ENCODE data around the gene COL11A1. TPM values are rescaled to one million over a fixed set of nuclear protein-coding genes. Genes with fewer than 3 reads are reported as not detected.

The COL11A1 gene
- polyA plus RNA-seq, 6 donors from 2014 or later, result not detected

GRCh38 chr1:102872097-102872496 is 236.2 kb downstream of the COL11A1 start:
- ATAC-seq (ENCODE audit: low read depth in 2 of 2) (no peak), DNase-seq (no peak)
- Mint-ChIP-seq H3K4me1 (no peaks in the 10 kb centered on the region), H3K9me3 (peaks cover 3 to 25% (median 13%) of the 10 kb centered on the region in 7 donors), H3K27ac (peak overlapping the region in 1 of 6 donors; percentile 10), H3K4me3 (peak overlapping the region in 1 of 8 donors; percentile 54), H3K36me3 (no peaks in the 10 kb centered on the region), H3K27me3 (no peaks in the 10 kb centered on the region)

GRCh38 chr1:102863704-102864103 is 244.6 kb downstream of the COL11A1 start:
- no peak overlapping the region for H3K4me3 Mint-ChIP-seq
- H3K27me3 Mint-ChIP-seq, result no peaks in the 10 kb centered on the region
- ATAC-seq (ENCODE audit: low read depth in 2 of 2) (no peak), DNase-seq (no peak)
- no peaks in the 10 kb centered on the region for H3K4me1 Mint-ChIP-seq
- no peaks in the 10 kb centered on the region for H3K36me3 Mint-ChIP-seq
- no peak overlapping the region for H3K27ac Mint-ChIP-seq
- H3K9me3 Mint-ChIP-seq, result peaks cover 4 to 16% (median 7%) of the 10 kb centered on the region in 7 donors

DNA sequence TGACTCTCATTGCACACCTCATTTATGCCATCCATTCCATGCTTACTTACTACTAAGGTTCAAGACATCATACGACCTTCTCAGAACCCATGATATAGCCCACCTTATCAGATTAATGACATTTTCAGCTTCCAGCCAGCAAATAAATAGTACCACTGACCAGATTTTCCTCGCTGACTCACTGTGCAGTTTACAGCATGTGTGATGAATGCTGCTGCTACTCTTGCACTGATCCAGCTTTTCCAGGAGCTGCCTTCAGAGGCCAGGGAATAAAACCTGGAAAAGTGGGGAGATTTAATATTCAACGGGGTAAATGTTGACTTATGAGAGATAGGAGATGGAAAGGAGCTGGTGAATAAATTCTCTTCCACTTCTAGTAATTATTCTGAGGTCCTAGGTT is 247.1 kb downstream of the COL11A1 start:
- DNase-seq (no peak), ATAC-seq (ENCODE audit: low read depth in 2 of 2) (no peak)
- Mint-ChIP-seq H3K36me3 (no peaks in the 10 kb centered on the region), H3K27me3 (no peaks in the 10 kb centered on the region), H3K4me1 (no peaks in the 10 kb centered on the region), H3K9me3 (peaks cover 4 to 18% (median 5%) of the 10 kb centered on the region in 7 donors), H3K27ac (no peak overlapping the region), H3K4me3 (no peak overlapping the region)

GRCh38 chr1:102858695-102859094 is 249.6 kb downstream of the COL11A1 start:
- H3K36me3 Mint-ChIP-seq, result no peaks in the 10 kb centered on the region
- H3K27me3 Mint-ChIP-seq, result no peaks in the 10 kb centered on the region
- H3K4me1 Mint-ChIP-seq, result no peaks in the 10 kb centered on the region
- H3K27ac Mint-ChIP-seq, result no peak overlapping the region
- no peak overlapping the region for H3K4me3 Mint-ChIP-seq
- ATAC-seq (ENCODE audit: low read depth in 2 of 2) (no peak), DNase-seq (no peak)
- peaks cover 4 to 38% (median 8%) of the 10 kb centered on the region in 7 donors for H3K9me3 Mint-ChIP-seq

GRCh38 chr1:102857251-102857650 is 251.1 kb downstream of the COL11A1 start:
- DNase-seq, result no peak
- H3K4me3 Mint-ChIP-seq, result no peak overlapping the region
- no peaks in the 10 kb centered on the region for H3K4me1 Mint-ChIP-seq
- no peak overlapping the region for H3K27ac Mint-ChIP-seq
- ATAC-seq (ENCODE audit: low read depth in 2 of 2), result no peak
- no peaks in the 10 kb centered on the region for H3K27me3 Mint-ChIP-seq
- H3K9me3 Mint-ChIP-seq, result peaks cover 7 to 38% (median 8%) of the 10 kb centered on the region in 7 donors
- H3K36me3 Mint-ChIP-seq, result no peaks in the 10 kb centered on the region

DNA sequence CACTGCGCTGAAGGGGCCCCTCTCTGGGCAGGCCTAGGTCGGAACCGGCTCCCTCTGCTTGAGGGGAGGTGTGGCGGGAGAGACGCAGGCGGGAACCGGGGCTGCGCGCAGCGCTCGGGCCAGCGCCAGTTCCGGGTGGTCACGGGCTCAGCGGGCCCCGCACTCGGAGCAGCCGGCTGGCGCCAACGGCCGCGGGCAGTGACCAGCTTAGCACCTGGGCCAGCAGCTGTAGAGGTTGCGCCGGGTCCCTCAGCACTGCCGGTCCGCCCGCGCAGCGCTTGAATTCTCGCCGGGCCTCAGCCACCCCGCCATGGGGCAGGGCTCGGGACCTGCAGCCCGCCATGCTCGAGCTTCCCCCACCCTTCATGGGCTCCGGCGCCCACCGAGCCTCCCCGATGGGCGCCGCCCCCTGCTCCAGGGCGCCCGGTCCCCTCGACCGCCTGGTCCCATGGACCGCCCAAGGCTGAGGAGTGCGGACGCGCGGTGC is 254.6 kb downstream of the COL11A1 start:
- no peaks in the 10 kb centered on the region for H3K36me3 Mint-ChIP-seq
- H3K27ac Mint-ChIP-seq, result no peak overlapping the region
- ATAC-seq (ENCODE audit: low read depth in 2 of 2), result no peak

GRCh38 chr1:102853136-102853535 is 255.2 kb downstream of the COL11A1 start:
- no peak overlapping the region for H3K4me3 Mint-ChIP-seq
- no peak for ATAC-seq (ENCODE audit: low read depth in 2 of 2)
- H3K27ac Mint-ChIP-seq, result no peak overlapping the region
- no peaks in the 10 kb centered on the region for H3K27me3 Mint-ChIP-seq
- H3K4me1 Mint-ChIP-seq, result no peaks in the 10 kb centered on the region
- H3K9me3 Mint-ChIP-seq, result peaks cover 3 to 34% (median 8%) of the 10 kb centered on the region in 7 donors
- no peaks in the 10 kb centered on the region for H3K36me3 Mint-ChIP-seq
- no peak for DNase-seq

More for the DNA sequence above, 254.6 kb downstream of the COL11A1 start:
- peaks cover 3 to 37% (median 8%) of the 10 kb centered on the region in 7 donors for H3K9me3 Mint-ChIP-seq
- H3K4me1 Mint-ChIP-seq, result no peaks in the 10 kb centered on the region
- H3K27me3 Mint-ChIP-seq, result no peaks in the 10 kb centered on the region
- no peak overlapping the region for H3K4me3 Mint-ChIP-seq
- DNase-seq, result no peak

- Mint-ChIP-seq H3K27me3 (no peaks in the 10 kb centered on the region), H3K9me3 (peaks cover 3 to 29% (median 8%) of the 10 kb centered on the region in 7 donors), H3K4me3 (no peak overlapping the region), H3K36me3 (no peaks in the 10 kb centered on the region), H3K27ac (no peak overlapping the region), H3K4me1 (no peaks in the 10 kb centered on the region)
- no peak for DNase-seq
- ATAC-seq (ENCODE audit: low read depth in 2 of 2), result no peak
Observed at GRCh38 chr1:102852613-102853012, 255.7 kb downstream of the COL11A1 start.

DNA sequence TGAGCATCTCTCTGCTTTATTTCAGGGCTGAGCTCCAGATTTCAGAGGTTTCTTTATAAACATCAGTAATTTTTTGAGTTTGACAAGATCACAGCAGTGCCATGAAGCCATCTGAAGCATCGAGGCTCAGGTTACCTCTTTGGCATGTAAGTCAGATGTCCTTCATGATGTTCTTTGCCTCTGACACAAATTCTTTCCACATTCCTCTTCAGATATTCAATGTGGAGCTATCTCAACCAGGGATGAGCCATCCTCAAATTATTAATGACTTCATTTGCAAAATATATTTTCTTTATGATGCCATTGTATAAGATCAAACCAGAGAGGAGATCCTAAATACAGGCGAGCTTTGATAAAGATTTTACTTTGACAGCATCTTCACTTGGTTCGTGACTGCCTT is 256.7 kb downstream of the COL11A1 start:
- ATAC-seq (ENCODE audit: low read depth in 2 of 2) (no peak), DNase-seq (no peak)
- H3K27ac Mint-ChIP-seq, result no peak overlapping the region
- H3K9me3 Mint-ChIP-seq, result peaks cover 3 to 29% (median 6%) of the 10 kb centered on the region in 7 donors
- H3K36me3 Mint-ChIP-seq, result no peaks in the 10 kb centered on the region
- H3K4me1 Mint-ChIP-seq, result no peaks in the 10 kb centered on the region
- no peak overlapping the region for H3K4me3 Mint-ChIP-seq
- H3K27me3 Mint-ChIP-seq, result no peaks in the 10 kb centered on the region

- no peak for ATAC-seq (ENCODE audit: low read depth in 2 of 2)
- peaks cover 2 to 12% (median 8%) of the 10 kb centered on the region in 7 donors for H3K9me3 Mint-ChIP-seq
- no peak overlapping the region for H3K27ac Mint-ChIP-seq
- H3K4me3 Mint-ChIP-seq, result no peak overlapping the region
- H3K4me1 Mint-ChIP-seq, result no peaks in the 10 kb centered on the region
- no peak for DNase-seq
- no peaks in the 10 kb centered on the region for H3K36me3 Mint-ChIP-seq
- H3K27me3 Mint-ChIP-seq, result no peaks in the 10 kb centered on the region
Observed at GRCh38 chr1:102842606-102843005, 265.7 kb downstream of the COL11A1 start.

GRCh38 chr1:102840741-102841140 is 267.6 kb downstream of the COL11A1 start:
- DNase-seq (no peak), ATAC-seq (ENCODE audit: low read depth in 2 of 2) (no peak)
- Mint-ChIP-seq H3K27me3 (no peaks in the 10 kb centered on the region), H3K9me3 (peaks cover 0 to 10% (median 7%) of the 10 kb centered on the region in 7 donors), H3K36me3 (no peaks in the 10 kb centered on the region), H3K4me1 (no peaks in the 10 kb centered on the region), H3K27ac (no peak overlapping the region), H3K4me3 (no peak overlapping the region)

DNA sequence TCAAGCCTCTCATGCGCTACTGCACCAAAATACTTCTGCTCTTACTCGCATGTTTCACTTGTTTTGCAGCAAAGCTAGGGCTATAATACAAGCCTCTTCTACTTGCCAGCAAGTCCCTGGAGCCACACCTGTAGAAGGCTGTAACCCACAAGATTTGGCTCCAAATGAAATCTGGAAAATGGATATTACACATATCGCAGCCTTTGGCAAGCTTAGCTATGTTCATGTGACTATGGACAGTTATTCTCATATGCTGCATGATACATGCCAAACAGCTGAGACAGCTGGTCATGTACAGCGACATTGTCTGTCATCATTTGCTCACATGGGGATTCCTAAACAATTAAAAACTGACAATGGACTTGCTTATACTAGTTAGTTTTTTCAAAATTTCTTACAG is 270.3 kb downstream of the COL11A1 start:
- H3K27ac Mint-ChIP-seq, result no peak overlapping the region
- H3K4me1 Mint-ChIP-seq, result no peaks in the 10 kb centered on the region
- no peaks in the 10 kb centered on the region for H3K36me3 Mint-ChIP-seq
- ATAC-seq (ENCODE audit: low read depth in 2 of 2) (no peak), DNase-seq (no peak)
- no peaks in the 10 kb centered on the region for H3K27me3 Mint-ChIP-seq
- H3K9me3 Mint-ChIP-seq, result peaks cover 4 to 12% (median 10%) of the 10 kb centered on the region in 7 donors
- H3K4me3 Mint-ChIP-seq, result no peak overlapping the region

DNA sequence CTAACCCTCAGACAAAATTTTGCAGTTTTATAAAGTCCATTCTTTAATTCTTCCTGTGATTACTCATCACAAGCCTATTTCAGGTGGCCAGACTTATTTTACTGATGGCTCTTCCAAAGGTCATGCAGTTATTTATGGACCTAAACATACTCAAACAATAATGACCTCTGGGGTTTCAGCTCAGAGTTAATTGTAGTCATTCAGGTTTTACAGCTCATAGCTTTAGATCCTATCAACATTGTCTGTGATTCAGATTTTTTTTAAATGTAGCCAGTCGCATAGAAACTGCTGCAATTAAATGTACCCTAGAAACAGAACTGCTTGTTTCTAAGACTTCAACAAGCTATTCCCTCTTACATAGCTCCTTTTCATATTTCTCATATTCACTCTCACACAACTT is 270.8 kb downstream of the COL11A1 start:
- DNase-seq (no peak), ATAC-seq (ENCODE audit: low read depth in 2 of 2) (no peak)
- peaks cover 4 to 12% (median 10%) of the 10 kb centered on the region in 7 donors for H3K9me3 Mint-ChIP-seq
- no peaks in the 10 kb centered on the region for H3K36me3 Mint-ChIP-seq
- H3K4me1 Mint-ChIP-seq, result no peaks in the 10 kb centered on the region
- no peaks in the 10 kb centered on the region for H3K27me3 Mint-ChIP-seq
- no peak overlapping the region for H3K4me3 Mint-ChIP-seq
- no peak overlapping the region for H3K27ac Mint-ChIP-seq

DNA sequence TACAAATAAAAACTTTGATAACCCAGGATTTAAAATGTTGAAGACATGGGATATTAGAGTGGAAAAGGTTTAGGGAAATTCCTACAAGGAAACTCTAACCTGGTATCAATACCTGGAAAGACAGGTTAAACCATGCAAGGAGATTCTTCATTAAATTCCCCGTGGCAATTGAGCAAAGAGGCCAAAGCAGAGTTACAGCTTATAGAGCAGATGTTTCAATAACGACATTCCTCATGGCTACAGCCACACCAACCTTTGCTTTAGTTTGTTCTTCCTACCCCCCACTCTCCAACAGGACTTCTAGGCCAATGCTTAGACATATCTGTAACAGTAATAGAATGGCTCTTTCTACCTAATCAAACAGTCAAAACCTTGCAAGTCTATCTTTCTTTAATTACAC is 271.3 kb downstream of the COL11A1 start:
- H3K27me3 Mint-ChIP-seq, result no peaks in the 10 kb centered on the region
- H3K9me3 Mint-ChIP-seq, result peaks cover 4 to 12% (median 10%) of the 10 kb centered on the region in 7 donors
- no peaks in the 10 kb centered on the region for H3K4me1 Mint-ChIP-seq
- H3K4me3 Mint-ChIP-seq, result no peak overlapping the region
- ATAC-seq (ENCODE audit: low read depth in 2 of 2), result no peak
- no peaks in the 10 kb centered on the region for H3K36me3 Mint-ChIP-seq
- no peak for DNase-seq
- H3K27ac Mint-ChIP-seq, result no peak overlapping the region
